ENCODE data around the gene ABO. TPM values are rescaled to one million over a fixed set of nuclear protein-coding genes. Genes with fewer than 3 reads are reported as not detected.

The ABO gene
- total and polyA plus RNA-seq, 10 of the 15 experiments (the other 5 are each of a cell fraction or from before 2014, with no cell fraction given): 0.10 TPM; not detected in 9

- no peak for TF ChIP-seq USF2 (IDR thresholded peaks at IDR 0.05; ENCODE audit: borderline replicate concordance, low read depth, low read length)
Observed at GRCh38 chr9:133276923-133277322, 1.9 kb upstream of the ABO start (continued).

DNA sequence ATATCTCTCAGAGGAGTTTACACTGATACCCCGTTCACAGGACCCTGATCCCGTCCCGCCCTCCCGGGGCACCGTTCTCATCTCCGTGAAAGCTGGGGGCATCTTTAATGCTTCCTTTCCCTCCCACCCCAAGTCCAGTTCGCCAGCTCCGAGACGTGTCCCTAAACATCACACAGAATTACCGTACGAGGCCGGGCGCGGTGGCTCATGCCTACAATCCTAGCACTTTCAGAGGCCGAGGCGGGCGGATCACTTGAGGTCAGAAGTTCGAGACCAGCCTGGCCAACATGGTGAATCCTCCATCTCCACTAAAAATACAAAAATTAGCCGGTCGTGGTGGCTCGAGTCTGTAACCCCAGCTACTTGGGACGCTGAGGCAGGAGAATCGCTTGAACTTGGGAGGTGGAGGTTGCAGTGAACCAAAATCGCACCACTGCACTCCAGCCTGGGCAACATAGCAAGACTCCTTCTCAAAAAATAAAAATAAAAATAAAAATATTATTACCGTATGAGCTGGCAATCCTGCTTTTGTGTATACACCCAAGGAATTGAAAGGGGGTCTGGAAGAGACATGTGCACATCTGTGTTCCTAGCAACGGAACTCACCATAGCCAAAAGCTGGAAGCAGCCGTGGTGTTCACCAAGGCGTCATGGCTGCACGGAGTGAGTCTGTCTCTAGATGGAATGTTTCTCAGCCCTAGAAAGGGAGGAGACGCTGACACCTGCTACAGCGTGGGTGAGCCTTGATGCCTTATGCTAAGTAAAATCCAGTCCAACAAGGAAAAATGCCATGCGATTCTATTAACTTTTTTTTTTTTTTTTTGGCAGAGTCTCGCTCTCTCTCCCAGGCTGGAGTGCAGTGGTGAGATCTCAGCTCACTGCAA is 1.2 kb upstream of the ABO start:
- POLR2A ChIA-PET: interaction anchor here (0.7 kb wide), 1 partner anchor 36 kb away, joined by 8 read pairs; no protein-coding TSS in a partner anchor
- in situ Hi-C loops (cut with MboI): no loop called here
- WGBS (ENCODE audit: insufficient coverage, insufficient replicate concordance, low lambda C conversion rate, missing lambda C conversion rate): 40% methylated on average over 31 of the region's 33 CpGs
- Histone ChIP-seq H3K36me3 (ENCODE audit: control insufficient read depth in 2 of 2, insufficient read depth in 2 of 2, low read length in 1 of 2) (no peaks in the 10 kb centered on the region), H3K9ac (ENCODE audit: control insufficient read depth, insufficient read depth, low read length) (no peak overlapping the region), H3K4me1 (ENCODE audit: control insufficient read depth, insufficient read depth, low read length) (no peaks in the 10 kb centered on the region), H2AFZ (ENCODE audit: control insufficient read depth, low read depth, low read length) (no peak overlapping the region), H3K27ac (ENCODE audit: control insufficient read depth, insufficient read depth) (no peak overlapping the region), H4K20me1 (ENCODE audit: control insufficient read depth, insufficient read depth) (no peaks in the 10 kb centered on the region), H3K27me3 (replicated peaks in 1 of 2; ENCODE audit: control insufficient read depth in 2 of 2, insufficient read depth in 2 of 2, low read length in 1 of 2) (peaks cover 0 to 3% of the 10 kb centered on the region in 2 experiments; a peak in 2 of 4 replicates), H3K79me2 (ENCODE audit: control insufficient read depth, insufficient read depth, low read length) (no peaks in the 10 kb centered on the region), H3K9me3 (replicated peaks; ENCODE audit: control insufficient read depth, insufficient read depth, low read length) (no peaks in the 10 kb centered on the region), H3K4me2 (ENCODE audit: control insufficient read depth, insufficient read depth) (no peak overlapping the region), H3K4me3 (no peak overlapping the region)
- RAD21 ChIA-PET (ENCODE audit: unreplicated experiment): no interaction called here
- CTCF ChIA-PET: no interaction called here
- no peak for FAIRE-seq
- no peak for DNase-seq (ENCODE audit: low read depth, low spot score)
- intact Hi-C loops (cut with micrococcal nuclease; ENCODE audit: unreplicated experiment): no loop called here
- no peak for ATAC-seq
- SMC1A ChIA-PET (ENCODE audit: uncharacterized antibody, unreplicated experiment): no interaction called here
- no TSS peak for BruUV-seq (replicated peaks)
- TF ChIP-seq, protein P1, sequence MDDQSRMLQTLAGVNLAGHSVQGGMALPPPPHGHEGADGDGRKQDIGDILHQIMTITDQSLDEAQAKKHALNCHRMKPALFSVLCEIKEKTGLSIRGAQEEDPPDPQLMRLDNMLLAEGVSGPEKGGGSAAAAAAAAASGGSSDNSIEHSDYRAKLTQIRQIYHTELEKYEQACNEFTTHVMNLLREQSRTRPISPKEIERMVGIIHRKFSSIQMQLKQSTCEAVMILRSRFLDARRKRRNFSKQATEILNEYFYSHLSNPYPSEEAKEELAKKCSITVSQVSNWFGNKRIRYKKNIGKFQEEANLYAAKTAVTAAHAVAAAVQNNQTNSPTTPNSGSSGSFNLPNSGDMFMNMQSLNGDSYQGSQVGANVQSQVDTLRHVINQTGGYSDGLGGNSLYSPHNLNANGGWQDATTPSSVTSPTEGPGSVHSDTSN (IDR thresholded peaks at IDR 0.05; ENCODE audit: insufficient replicate concordance, low read depth, low read length): no peak
- no peak for TF ChIP-seq HDGF (IDR thresholded peaks at IDR 0.05)
- no peak for TF ChIP-seq SRF (IDR thresholded peaks at IDR 0.05; ENCODE audit: low read depth in 2 of 2, low read length in 2 of 2)
- no peak for TF ChIP-seq RELB (IDR thresholded peaks at IDR 0.05; ENCODE audit: low read depth)
- TF ChIP-seq LARP7 (IDR thresholded peaks at IDR 0.05): no peak
- no peak for TF ChIP-seq CBX5 (IDR thresholded peaks at IDR 0.05; ENCODE audit: low read depth)
- TF ChIP-seq NFXL1 (IDR thresholded peaks at IDR 0.05; ENCODE audit: borderline replicate concordance): no peak
- TF ChIP-seq PKNOX1 (IDR thresholded peaks at IDR 0.05): no peak
- TF ChIP-seq, protein P2, sequence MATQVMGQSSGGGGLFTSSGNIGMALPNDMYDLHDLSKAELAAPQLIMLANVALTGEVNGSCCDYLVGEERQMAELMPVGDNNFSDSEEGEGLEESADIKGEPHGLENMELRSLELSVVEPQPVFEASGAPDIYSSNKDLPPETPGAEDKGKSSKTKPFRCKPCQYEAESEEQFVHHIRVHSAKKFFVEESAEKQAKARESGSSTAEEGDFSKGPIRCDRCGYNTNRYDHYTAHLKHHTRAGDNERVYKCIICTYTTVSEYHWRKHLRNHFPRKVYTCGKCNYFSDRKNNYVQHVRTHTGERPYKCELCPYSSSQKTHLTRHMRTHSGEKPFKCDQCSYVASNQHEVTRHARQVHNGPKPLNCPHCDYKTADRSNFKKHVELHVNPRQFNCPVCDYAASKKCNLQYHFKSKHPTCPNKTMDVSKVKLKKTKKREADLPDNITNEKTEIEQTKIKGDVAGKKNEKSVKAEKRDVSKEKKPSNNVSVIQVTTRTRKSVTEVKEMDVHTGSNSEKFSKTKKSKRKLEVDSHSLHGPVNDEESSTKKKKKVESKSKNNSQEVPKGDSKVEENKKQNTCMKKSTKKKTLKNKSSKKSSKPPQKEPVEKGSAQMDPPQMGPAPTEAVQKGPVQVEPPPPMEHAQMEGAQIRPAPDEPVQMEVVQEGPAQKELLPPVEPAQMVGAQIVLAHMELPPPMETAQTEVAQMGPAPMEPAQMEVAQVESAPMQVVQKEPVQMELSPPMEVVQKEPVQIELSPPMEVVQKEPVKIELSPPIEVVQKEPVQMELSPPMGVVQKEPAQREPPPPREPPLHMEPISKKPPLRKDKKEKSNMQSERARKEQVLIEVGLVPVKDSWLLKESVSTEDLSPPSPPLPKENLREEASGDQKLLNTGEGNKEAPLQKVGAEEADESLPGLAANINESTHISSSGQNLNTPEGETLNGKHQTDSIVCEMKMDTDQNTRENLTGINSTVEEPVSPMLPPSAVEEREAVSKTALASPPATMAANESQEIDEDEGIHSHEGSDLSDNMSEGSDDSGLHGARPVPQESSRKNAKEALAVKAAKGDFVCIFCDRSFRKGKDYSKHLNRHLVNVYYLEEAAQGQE (IDR thresholded peaks at IDR 0.05; ENCODE audit: low read depth, low read length): no peak

Measured in GM12878 (cell line).